ENCODE data around the gene IDE. TPM values are rescaled to one million over a fixed set of nuclear protein-coding genes. Genes with fewer than 3 reads are reported as not detected.

Gene IDE
- total RNA-seq, 1 donor from 2014 or later = 19.6 TPM

DNA sequence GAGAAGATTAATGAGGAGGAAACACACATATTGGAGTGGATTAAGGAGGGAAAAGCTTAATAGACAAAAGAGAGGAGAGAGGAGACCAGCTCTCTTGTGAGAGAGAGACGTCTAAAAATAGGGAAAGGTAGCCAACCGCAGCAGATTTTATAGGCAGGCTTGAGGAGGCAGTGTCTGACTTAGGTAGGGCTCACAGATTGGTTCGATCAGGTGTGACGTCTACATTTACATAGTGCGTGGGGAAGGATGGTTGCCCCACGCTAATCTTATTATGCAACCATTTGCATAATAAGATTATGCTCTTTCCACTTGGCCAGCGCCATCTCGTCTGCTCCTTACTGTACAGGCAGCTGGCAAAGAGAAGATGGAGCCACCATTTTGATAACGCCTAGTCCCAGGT lies 160.9 kb downstream of the IDE start:
- H3K4me3 ChIP-seq (ENCODE audit: low read depth, low read length) = no peak overlapping the region
- TF ChIP-seq, protein P1, sequence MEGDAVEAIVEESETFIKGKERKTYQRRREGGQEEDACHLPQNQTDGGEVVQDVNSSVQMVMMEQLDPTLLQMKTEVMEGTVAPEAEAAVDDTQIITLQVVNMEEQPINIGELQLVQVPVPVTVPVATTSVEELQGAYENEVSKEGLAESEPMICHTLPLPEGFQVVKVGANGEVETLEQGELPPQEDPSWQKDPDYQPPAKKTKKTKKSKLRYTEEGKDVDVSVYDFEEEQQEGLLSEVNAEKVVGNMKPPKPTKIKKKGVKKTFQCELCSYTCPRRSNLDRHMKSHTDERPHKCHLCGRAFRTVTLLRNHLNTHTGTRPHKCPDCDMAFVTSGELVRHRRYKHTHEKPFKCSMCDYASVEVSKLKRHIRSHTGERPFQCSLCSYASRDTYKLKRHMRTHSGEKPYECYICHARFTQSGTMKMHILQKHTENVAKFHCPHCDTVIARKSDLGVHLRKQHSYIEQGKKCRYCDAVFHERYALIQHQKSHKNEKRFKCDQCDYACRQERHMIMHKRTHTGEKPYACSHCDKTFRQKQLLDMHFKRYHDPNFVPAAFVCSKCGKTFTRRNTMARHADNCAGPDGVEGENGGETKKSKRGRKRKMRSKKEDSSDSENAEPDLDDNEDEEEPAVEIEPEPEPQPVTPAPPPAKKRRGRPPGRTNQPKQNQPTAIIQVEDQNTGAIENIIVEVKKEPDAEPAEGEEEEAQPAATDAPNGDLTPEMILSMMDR (conservative IDR thresholded peaks at IDR 0.05; ENCODE audit: low read depth, low read length) = no peak
- no peak for DNase-seq (ENCODE audit: low read depth)

DNA sequence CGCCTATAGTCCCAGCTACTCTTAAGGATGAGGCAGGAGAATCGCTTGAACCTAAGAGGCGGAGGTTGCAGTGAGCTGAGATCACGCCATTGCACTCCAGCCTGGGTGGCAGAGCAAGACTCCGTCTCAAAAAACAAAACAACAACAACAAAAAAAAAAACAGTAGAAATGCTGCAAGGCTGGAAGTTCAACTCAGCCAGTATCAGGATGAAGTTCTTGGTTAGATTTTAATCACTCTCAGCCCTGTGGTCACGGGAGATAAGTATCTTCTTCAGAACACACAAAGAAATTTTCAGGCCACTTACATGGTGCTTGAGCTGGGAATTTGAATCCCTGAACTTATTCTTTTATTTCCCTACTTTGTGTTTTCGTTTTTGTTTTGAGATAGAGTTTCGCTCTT lies 162.5 kb downstream of the IDE start:
- no peak overlapping the region for H3K4me3 ChIP-seq (ENCODE audit: low read depth, low read length)
- TF ChIP-seq, protein P1 (conservative IDR thresholded peaks at IDR 0.05; ENCODE audit: low read depth, low read length) = no peak
- DNase-seq (ENCODE audit: low read depth) = no peak

DNA sequence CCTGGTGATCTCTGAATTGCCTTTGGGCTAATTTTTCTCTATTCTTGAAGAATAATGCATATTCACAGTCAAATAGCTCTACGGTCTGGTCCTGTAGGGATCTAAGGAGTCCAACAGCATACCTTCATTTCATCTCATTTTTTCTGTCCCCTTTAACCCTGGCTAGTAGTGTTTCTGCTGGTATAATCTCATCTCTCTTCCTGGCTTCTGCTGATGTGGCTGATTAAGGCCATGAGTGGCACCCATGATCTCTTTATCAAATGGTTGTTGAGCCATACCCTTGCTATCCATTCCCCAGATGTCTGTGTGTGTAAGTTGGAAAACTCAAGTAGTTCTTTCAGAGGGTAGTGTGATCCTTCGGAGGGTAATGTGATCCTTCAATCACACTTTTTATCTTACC lies 163.4 kb downstream of the IDE start:
- H3K4me3 ChIP-seq (ENCODE audit: low read depth, low read length) = no peak overlapping the region
- TF ChIP-seq, protein P1 (conservative IDR thresholded peaks at IDR 0.05; ENCODE audit: low read depth, low read length) = no peak
- DNase-seq (ENCODE audit: low read depth) = no peak

DNA sequence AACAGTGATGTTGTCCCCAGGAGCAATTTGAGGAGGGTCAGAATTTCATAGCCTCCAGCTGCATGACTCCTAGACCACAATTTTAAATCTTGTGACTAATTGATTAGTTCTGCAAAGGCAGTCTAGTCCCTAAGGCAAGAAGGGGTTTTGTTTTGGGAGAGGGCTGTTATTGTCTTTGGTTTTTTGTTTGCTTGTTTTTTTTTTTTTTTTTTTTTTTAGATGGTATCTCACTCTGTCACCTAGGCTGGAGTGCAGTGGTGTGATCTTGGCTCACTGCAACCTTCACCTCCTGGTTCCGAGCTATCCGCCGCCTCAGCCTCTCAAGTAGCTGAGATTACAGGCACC lies 165.9 kb downstream of the IDE start:
- no peak overlapping the region for H3K4me3 ChIP-seq (ENCODE audit: low read depth, low read length)
- TF ChIP-seq, protein P1 (conservative IDR thresholded peaks at IDR 0.05; ENCODE audit: low read depth, low read length) = no peak
- no peak for DNase-seq (ENCODE audit: low read depth)

DNA sequence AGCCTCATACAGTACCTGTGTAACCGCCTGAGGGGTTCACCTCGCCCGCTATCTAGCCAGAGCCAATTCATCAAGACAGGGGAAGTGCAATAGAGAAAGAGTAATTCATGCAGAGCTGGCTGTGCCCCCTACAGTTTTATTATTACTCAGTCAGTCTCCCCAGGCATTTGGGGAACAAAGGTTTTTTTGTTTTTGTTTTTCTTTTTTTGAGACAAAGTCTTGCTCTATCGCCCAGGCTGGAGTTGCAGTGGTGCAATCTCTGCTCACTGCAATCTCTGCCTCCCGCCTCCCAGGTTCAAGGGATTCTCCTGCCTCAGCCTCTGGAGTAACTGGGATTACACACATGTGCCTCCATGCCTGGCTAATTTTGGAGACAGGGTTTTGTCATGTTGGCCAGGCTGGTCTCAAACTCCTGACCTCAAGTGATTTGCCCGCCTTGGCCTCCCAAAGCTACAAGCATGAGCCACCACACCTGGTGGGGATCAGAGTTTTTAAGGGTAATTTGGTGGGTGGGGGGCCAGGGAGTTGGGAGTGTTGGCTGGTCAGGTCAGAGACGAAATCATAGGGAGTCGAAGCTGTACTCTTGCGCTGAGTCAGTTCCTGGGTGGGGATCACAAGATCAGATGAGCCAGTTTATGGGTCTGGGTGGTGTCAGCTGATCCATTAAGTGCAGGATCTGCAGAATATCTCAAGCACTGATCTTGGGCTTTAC lies 166.4 kb downstream of the IDE start:
- no peak for DNase-seq (ENCODE audit: low read depth)
- no peak overlapping the region for H3K4me3 ChIP-seq (ENCODE audit: low read depth, low read length)
- TF ChIP-seq, protein P1 (conservative IDR thresholded peaks at IDR 0.05; ENCODE audit: low read depth, low read length) = no peak

DNA sequence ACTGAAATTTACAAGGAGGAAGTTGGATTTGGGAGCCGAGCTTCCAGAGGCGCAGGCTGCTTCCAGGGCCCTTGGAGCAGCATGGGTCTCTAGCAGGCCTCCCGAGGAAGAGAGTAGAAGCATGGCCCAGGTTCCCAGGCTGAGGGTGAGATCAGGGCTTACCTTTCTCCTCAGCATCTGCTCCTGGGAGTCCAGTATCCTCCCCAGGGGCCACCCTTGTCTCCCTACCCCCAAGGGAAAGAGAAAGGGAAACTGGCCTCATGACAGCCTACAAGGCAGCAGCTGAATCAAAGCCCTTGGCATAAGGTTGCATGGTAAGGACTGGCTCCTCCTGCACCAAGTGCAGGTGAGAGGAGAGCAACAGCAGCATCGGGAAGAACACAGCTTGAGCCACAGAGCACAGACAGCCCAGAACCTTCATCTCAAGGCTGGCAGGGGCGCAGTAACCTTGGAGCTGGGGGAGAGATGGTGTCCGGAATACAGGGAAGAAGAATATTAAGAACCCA lies 168.4 kb downstream of the IDE start:
- no peak overlapping the region for H3K4me3 ChIP-seq (ENCODE audit: low read depth, low read length)
- TF ChIP-seq, protein P1 (conservative IDR thresholded peaks at IDR 0.05; ENCODE audit: low read depth, low read length) = no peak
- no peak for DNase-seq (ENCODE audit: low read depth)

All from epithelial cell of proximal tubule (primary cell).